HG02981 (cell line): ENCODE measurements around the gene ADGRA3.

ENCODE experiments used
- ATAC-seq: cut with Tn5 transposase; IDR thresholded peaks from one replicate; pipeline ENCODE4 v1.9.1; 2021; ENCODE audit warnings: mild to moderate bottlenecking, moderate library complexity; ENCODE audit not compliant: unreplicated experiment

Gene ADGRA3

DNA sequence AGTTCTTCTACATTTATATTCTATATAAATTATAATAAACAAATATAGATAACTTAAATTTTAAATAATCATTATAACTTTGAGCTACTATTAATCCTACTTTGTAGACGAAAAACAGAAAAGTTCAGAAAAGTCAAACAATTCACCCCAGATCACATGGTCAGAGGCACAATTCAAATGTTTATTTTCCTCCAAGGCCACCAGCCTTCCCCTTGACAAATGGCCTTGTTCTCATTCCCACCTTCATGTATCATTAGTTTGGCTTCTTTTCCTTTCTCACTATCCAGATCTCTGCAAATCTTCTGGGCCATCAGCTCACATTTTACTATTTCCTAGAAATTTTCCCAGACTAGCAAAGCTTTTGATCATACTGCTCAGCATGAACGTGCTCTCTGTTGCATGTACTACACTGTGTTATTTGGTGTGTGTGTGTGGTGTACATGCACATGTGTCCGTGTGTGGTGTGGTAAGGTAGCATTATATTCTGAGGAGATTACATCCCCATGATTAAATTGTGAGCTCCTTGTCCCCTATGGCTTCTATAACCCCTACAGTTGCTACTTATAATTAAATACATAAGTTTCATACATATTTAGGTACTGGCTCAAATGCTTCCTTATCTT lies 61.5 kb downstream of the ADGRA3 start:
- no peak for ATAC-seq

DNA sequence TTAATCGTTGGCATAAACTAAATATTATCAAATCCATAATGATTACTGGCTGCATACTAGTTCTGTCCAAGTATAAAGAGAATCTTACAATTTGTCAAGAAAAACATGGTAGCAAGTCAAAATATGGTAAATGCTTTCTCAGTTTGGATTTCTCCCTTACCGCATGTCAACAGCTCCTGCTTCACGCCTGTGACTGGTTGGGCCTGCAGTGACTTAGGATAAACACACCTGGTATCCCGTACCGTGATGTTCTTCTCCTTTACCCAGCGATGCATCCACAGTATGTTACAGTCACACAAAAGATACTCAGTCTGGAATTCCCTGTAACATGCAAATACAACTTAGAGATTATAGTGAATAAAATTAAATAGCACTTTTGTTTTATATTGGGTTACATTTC lies 71.1 kb downstream of the ADGRA3 start:
- ATAC-seq: no peak

DNA sequence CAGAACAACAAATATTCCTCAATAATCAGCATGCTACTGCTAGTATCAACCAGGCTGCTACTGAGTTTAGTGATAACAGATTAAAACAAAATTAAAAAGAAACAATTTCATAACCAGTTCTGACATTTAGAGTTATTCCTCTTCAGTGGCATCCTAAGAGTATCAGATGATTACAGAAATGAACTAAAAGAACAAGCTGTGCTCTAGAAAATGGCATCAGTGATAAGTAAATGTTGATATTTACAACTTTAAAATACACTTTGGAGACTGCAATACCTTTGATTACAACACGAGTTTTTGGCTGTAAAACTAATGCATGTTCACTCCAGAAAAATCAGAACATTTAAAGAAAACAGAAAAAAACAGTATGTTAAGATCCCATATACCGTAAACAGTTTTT lies 72.9 kb downstream of the ADGRA3 start:
- no peak for ATAC-seq

DNA sequence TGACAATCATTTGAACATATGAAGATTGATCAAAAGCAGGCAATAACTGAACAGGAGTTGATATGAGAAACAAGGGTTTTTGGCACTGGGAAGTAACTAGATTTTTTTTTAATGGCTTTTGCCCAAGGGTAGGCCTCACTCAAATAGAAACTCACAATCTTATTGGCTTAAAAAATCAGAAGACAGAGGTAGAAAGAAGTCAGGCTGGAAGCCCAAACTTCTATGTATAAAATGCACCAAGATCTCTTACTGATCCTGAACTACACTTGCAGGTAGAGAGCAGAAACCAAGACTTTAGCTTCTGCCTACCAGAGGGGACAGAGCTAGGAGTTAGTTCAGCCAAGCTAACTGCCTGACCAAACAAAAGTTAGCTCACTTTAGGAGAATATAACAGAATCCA lies 74.9 kb downstream of the ADGRA3 start:
- no peak for ATAC-seq

DNA sequence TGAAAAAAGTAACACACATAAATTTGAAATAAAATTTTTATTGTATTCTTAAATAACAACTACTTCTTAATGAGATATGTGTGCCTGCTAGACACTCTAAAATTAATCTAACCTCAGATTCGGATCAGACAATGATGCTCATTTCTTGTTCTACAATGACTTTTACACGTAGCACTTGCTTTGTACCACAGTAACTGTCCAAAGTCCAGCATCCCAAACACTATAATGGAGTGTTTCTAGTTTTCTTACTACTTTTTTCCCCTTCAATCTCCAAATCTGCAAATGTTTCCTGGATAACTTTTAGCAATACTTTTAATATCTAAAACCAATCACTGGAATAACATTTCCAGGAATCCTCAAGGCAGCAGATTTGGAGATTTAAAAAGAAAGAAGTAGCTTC lies 75.9 kb downstream of the ADGRA3 start:
- ATAC-seq: no peak

DNA sequence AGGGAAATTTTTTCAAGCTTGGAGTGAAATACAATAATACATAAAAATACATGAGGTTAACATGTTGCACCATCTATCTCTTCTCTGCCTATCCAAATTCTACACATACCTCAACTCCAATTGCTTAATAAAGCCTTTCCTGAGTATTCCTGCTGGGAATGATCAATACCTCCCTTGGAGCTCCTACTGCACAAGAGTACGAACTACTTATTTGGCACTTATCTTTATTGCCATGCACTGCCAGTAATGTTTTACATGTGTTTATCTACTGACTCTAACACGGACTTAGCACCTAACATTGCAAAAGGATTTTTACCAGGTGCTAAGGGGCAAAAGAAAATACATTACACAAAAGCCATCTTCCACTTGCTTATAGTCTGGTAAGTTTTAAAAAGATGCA lies 80.2 kb downstream of the ADGRA3 start:
- ATAC-seq: no peak

DNA sequence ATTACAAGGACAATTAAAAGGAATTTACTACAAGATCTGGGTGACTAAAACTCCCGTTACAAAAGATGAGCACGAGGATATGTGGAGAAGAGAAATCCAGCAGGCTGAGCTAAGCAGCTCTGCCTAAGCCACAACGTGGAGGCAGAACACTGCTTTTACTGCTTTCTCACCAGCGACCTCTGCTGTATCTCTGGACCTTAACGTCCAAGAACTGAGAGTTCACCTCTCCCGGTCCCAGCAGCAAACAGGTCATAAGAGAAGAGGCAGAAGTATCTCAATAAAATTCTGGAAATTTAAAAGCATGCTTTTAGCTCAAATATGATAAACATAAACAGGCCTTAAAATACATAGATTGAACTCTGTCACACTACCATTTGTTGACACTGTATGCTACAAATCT lies 81.0 kb downstream of the ADGRA3 start:
- ATAC-seq: no peak

DNA sequence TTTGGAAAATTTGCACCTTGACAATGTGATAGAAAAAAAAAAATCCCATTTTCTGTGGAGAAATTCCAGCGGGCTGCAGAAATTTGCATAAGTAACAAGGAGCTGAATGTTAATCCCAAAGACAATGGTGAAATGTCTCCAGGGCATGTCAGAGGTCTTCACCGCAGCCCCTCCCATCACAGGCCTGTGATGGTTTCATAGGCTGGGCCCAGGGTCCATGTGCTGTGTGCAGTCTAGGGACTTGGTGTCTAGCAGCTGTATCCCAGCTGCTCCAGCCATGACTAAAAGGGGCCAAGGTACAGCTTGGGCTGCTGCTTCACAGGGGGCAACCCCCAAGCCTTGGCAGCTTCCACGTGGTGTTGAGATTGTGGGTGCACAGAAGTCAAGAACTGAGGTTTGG lies 85.2 kb downstream of the ADGRA3 start:
- no peak for ATAC-seq

DNA sequence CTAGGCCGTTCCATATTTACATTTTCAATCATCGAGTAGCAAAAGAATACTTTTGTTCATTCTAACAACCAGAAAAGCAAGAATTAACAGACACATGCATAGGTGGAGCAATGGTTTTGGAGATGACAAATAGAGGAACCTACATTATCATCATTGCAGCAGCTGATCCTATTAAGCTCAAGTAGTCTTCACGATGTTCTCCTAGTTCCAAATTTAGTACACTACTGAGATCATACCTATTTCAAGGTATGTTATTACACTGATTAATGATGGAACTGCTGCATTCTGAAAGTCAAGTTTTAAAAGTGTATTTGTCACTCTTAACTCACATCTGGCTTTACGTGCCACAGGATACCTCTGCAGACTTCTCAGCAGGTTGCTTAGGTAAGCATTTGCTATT lies 87.4 kb downstream of the ADGRA3 start:
- no peak for ATAC-seq

DNA sequence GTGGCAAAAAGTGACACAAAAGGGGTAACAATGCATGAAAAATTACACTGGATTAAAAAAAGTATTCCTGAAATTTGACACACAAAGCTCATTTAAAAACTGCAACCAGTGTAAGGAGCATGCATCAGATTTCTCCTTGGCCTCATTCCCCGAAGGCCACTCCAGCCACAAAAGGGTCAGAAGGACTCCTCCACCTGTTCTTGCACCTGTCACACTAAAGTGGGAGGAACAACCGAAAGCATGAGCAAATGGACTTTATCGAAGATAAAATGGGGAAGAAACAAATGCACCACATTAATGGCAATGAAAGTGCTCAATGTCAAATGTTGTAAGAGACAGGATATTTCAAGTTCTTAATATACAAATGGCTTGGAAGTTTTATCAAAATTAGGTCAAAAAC lies 88.2 kb downstream of the ADGRA3 start:
- ATAC-seq: no peak

DNA sequence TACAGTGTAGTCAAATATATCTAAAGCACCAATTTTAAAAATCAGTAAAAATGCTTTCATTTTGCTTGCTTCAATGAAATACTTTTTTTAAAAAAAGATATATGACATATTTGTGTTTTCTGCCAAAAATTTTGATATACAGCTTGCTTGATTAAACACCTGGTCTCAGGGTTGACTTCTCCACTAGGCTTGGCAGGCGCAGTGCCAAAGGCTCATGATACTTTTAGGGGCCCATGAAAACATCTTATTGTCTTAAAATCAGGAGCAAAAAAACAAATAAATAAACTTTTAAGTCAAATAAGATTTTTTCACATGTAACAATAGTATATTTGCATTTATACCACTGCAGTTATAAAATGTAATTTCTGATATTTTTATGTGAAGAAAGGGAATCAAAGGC lies 95.6 kb downstream of the ADGRA3 start:
- ATAC-seq: no peak

DNA sequence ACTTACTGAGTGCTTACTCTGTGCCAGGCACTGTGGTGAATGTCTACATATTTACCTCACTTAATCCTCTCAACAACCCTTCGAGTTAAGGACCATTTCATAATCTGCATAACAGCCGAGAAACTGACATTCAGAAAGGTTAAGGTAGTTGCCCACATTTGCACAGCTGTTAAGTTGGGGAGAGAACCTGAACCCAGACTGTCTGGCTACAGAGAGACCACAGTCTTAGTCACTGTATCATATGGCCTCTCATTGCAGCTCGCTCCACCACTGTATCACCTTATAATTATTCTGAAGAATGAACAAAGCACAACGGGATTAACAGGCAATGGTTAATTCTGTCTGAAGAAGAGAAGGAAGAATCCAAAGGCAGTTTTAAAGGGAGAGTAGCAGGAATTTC lies 98.5 kb downstream of the ADGRA3 start:
- no peak for ATAC-seq

DNA sequence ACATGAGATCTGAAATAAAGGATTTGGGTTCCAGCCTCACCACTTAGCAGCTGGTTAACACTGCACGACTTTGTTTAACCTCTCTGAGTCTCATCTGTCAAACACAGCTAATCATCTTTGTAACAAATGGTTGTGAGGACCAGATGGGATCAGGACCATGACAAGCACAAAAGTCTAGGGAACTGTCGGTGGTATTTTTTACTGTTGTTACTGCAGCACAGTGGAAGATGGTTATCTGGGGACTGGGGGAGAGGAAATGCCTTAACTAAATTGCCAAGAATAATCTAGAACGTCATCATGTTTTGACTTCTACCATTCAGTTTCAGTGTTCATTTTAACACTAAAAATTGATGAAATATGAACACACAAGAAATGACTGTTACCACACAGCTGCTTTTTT lies 99.5 kb downstream of the ADGRA3 start:
- ATAC-seq: no peak

DNA sequence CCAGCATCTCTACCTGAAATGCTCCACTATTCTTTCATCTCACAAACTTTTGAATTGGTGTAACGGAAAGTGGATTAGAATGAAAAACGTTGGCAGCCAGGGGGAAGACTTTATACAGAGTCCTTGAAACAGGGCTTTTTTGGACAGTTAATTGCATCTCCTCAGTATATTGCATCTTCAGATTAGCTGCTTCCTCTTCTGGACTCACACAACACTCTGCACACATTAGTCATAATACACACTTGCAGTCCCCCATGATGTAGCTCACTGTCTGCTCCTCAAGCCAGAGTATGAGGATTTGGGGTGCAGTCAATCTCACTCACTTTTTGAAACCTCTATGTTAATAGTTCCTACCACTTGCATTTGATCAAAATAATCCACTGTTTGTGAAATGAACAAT lies 101.0 kb downstream of the ADGRA3 start:
- no peak for ATAC-seq

DNA sequence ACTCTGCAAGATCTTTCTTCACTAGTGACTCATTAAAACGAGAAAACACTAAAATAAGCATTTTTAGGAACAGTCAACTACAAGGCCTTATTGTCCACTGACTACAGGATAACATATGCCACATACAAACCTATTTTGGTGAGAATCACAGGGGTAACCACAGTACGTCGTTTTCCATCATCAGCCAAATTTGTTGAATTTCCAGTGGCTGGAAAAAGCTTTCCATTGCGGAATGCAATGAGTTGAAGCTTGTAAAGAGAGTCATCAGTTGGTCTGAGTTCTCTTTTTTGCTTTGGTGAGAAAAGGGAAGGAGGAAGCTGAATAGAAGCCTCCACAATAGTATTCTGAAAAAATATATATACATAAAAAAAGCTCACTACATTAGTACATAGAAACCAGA lies 102.4 kb downstream of the ADGRA3 start:
- no peak for ATAC-seq

DNA sequence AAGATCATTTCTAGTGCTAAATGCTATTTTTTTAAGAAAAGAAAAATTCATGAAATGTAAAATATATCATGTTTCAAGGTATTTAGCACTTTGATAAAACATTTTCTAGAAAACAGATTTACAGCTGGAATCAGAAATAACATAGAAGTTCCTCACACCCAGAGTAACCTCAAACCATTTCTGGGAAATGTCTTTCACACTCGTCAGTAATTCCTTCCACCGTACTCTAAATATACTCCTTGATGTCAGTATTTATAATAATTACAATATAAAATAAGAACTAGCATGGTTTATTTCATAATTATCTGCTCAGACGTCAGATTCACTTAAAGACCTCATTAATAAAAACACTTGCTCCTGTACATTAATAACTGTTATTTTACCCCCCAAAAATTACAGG lies 103.9 kb downstream of the ADGRA3 start:
- no peak for ATAC-seq

DNA sequence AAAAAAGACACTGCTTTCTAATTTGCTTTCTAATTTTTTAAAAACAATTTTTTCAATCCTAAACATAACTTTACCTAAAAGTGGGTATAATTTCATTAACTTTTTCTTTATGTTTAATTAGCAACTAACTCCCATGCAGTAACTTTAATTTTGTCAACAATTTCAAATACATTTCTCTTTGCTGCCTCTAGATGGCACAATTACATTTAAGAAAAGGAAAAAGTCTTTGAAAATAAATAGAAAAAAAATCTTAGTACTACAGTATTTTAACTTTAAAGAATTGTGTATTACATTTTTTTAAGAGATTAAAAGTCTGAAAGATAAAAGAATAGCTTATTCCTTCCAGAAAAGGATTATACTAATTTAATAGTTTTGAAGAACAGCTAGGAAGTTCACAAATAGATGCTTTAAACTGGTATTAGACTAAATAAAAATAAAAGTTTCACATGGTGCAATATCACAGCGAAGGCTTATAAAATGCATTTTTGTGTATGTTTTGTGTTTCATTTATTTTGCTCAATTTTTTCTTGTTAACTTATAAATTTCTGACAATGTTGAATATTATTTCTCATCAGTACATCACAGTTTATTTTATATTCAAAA lies 105.1 kb downstream of the ADGRA3 start:
- ATAC-seq: no peak

DNA sequence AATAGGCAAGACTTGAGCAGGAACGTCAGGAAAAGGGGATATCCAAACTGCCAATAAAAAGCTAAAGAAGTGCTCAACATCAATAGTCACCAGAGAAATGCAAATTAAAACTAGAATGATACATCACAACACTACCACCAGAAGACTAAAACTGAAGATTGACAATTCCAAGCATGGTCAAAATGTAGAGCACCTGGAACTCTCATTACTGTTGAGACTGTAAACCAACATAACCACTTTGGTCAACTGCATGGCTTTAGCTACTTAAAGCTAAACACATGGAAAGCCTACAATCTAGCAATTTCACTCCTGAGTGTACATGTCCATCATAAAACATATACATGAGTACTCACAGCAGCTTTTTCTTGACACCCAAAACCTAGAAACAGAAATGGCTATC lies 107.4 kb downstream of the ADGRA3 start:
- no peak for ATAC-seq

DNA sequence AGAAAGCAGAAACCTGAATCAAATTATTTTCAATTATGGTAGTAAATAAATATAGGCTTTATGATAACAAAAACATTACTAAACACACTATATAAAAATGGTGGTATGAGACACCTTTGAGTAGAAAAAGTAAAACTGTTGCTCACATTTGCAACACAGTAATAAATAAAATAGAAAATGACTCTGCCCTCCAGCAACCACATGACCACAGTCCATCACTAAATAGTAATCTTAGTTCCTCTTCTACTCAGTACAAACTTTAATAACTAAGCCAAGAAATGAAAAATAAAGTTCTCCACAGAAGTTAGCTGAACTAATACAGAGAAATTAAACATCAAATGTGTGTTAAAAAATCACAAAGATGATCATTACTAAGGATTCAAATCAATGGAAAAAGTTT lies 108.5 kb downstream of the ADGRA3 start:
- ATAC-seq: no peak

DNA sequence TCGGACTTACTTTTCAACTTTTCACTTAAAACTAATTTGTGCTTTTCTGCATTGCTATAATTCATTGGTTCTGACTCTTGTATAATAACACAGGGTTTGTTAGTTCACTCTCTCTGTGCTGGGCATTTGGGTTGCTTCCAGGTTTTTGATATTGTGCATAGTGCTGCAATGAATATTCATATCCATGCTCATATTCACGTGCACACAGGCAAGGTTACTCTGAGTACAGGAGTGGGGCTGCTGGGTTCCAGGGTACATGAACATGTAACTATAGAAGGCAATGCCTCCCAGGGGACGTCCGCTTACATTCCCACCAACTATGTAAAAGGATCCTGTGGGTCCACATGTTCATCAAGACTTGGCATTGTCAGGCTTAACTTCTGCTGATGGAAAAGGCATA lies 117.2 kb downstream of the ADGRA3 start:
- ATAC-seq: no peak

DNA sequence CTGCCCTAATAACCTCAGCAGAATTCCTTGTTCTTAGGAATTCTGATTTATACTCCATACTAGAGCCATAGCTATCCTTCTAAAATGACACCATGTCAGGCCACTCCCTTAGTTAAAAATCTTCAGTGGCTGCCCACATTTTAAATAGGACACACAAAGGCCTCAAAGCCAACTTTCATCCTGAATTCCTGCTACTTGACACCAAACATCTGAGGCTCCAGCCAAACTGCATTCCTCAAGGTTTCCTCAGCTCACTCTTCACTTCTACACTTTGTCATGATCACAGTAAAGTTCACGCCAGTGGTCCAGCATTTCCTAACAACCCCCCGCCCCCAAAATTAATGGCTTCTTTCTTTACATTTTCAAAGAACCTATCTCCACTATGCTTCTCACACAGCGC lies 124.3 kb downstream of the ADGRA3 start:
- no peak for ATAC-seq

DNA sequence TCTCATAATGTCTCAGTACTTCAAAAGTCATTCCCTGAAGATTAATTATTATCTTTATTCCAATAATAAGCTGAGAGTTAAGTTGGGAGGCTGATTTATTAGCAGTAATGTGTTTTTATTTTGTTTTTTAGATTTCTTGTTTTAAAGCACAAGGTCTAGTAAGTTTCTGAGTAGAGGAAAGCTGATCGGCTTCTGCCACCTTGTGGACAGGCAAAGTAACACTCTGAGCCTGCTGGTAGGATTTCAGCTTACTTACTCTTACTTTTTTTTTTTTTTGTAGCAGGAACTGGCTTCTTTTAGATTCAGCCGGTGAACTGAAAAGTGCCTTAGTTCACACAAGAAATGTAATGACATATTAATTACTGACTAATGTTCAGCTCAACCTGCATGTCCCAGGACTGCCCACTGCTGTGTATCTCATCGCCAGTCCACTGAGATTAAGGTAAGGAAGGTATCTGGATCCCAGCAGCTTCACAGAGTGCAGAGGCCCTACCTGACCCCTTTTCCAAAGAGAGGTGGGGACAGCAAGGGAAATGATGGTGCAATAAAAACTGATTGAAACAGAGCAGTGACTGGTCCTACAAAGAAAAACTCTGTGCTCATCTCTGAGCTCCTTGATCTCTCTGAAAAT lies 126.5 kb downstream of the ADGRA3 start:
- ATAC-seq: no peak

DNA sequence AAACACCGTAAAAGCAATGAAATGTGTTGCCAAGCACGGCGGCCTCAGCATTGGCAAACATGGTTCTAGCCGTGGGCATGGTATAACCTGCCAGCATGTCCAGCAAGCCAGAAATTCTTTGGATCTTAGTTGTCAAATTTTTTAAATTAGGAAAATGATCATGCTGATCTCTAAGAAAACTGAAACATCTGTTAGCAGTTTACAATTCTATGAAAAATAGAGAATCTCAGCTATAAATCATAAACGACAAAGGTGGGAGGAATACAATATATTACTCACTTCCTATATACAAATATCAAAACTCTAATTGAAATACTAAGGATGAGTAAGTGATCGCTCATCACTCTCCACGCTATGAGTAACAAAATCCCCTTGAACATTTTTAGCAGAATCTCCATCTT lies 130.3 kb downstream of the ADGRA3 start:
- no peak for ATAC-seq
